ENCODE data around the gene PET100. TPM values are rescaled to one million over a fixed set of nuclear protein-coding genes. Genes with fewer than 3 reads are reported as not detected.

Gene PET100
- total RNA-seq, 2 donors from 2014 or later, result 12.0 to 23.1 TPM

DNA sequence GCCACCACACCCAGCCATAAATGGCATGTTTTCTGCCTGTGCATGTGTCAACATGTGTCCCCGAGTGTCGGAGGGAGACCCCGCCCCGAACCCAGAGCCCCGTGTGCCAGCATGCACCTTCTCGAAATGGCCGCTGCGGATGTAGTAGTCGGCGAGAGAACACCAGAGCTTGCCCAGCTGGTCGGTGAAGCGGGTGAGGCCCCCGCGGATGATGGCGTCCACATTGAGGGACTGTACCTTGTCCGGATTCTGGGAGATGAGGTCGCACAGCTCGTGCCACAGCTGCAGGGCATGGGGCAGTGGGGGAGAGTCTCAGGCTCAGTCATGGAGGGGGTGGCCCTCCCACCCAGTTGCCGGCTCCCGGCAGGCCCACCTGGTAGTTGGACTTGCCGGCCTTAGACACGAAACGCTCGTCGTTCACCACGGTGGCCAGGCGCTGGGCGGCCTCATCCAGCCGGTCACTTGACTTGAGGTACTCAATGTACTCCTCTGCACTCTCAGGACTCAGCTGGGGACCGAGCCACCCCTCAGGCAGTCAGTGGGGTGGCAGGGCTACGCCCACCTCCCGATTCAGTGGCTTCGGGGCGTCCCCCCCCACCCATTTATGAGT is 3.7 kb upstream of the PET100 start:
- no peak for DNase-seq (ENCODE audit: low spot score)
- Histone ChIP-seq H3K36me3 (peaks cover 48% of the 10 kb centered on the region), H3K4me1 (peaks cover 0 to 31% of the 10 kb centered on the region in 2 donors)

GRCh38 chr19:7627166-7627565 is 2.4 kb upstream of the PET100 start:
- H3K4me1 ChIP-seq, result peaks cover 0 to 35% of the 10 kb centered on the region in 2 donors

More for the DNA sequence above, 3.7 kb upstream of the PET100 start:
- TF ChIP-seq, protein P1, sequence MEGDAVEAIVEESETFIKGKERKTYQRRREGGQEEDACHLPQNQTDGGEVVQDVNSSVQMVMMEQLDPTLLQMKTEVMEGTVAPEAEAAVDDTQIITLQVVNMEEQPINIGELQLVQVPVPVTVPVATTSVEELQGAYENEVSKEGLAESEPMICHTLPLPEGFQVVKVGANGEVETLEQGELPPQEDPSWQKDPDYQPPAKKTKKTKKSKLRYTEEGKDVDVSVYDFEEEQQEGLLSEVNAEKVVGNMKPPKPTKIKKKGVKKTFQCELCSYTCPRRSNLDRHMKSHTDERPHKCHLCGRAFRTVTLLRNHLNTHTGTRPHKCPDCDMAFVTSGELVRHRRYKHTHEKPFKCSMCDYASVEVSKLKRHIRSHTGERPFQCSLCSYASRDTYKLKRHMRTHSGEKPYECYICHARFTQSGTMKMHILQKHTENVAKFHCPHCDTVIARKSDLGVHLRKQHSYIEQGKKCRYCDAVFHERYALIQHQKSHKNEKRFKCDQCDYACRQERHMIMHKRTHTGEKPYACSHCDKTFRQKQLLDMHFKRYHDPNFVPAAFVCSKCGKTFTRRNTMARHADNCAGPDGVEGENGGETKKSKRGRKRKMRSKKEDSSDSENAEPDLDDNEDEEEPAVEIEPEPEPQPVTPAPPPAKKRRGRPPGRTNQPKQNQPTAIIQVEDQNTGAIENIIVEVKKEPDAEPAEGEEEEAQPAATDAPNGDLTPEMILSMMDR (IDR thresholded peaks at IDR 0.05), result no peak
- Histone ChIP-seq H3K27me3 (no peaks in the 10 kb centered on the region), H3K4me3 (no peak overlapping the region), H3K27ac (no peak overlapping the region), H3K9me3 (no peaks in the 10 kb centered on the region)

GRCh38 chr19:7628589-7629311 is 843 bp upstream of the PET100 start:
- Histone ChIP-seq H3K36me3 (peaks cover 19% of the 10 kb centered on the region), H3K27me3 (no peaks in the 10 kb centered on the region), H3K9me3 (no peaks in the 10 kb centered on the region), H3K27ac (peak overlapping the region; percentile 60 to 85), H3K4me1 (peaks cover 0 to 35% of the 10 kb centered on the region in 2 donors), H3K4me3 (peak overlapping the region; percentile 82 to 96)
- TF ChIP-seq, protein P1 (IDR thresholded peaks at IDR 0.05), result no peak
- no peak for DNase-seq (ENCODE audit: low spot score)

More at GRCh38 chr19:7627166-7627565, 2.4 kb upstream of the PET100 start:
- TF ChIP-seq, protein P1 (IDR thresholded peaks at IDR 0.05), result no peak
- H3K27ac ChIP-seq, result no peak overlapping the region
- H3K4me3 ChIP-seq, result no peak overlapping the region
- no peak for DNase-seq (ENCODE audit: low spot score)
- peaks cover 35% of the 10 kb centered on the region for H3K36me3 ChIP-seq
- H3K9me3 ChIP-seq, result no peaks in the 10 kb centered on the region
- H3K27me3 ChIP-seq, result no peaks in the 10 kb centered on the region

DNA sequence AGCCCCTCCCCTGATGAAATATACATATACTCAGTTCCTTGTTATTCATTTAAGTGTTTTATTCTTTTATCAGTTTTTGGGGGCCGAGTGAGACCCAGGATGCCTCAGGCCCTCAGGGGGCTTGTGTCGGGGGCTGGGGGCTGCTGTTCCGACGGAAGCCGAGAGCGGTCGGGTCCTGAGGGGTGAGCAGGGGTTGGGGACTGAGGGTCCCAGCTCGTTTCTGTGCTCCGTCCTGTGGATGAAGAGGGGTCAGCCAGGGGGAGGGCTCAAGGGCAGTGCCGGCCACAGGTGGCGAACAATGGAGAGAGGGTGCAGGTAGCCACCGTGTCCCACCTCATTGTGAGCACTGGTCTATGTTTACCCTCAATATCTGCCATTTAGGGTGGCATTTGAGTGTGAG is 2.0 kb downstream of the PET100 start:
- TF ChIP-seq, protein P1 (IDR thresholded peaks at IDR 0.05), result no peak
- Histone ChIP-seq H3K27me3 (peaks cover 0 to under 1% of the 10 kb centered on the region in 2 donors), H3K4me1 (peaks cover 0 to 42% of the 10 kb centered on the region in 2 donors), H3K4me3 (no peak overlapping the region), H3K9me3 (no peaks in the 10 kb centered on the region), H3K27ac (no peak overlapping the region), H3K36me3 (no peaks in the 10 kb centered on the region)
- no peak for DNase-seq (ENCODE audit: low spot score)

DNA sequence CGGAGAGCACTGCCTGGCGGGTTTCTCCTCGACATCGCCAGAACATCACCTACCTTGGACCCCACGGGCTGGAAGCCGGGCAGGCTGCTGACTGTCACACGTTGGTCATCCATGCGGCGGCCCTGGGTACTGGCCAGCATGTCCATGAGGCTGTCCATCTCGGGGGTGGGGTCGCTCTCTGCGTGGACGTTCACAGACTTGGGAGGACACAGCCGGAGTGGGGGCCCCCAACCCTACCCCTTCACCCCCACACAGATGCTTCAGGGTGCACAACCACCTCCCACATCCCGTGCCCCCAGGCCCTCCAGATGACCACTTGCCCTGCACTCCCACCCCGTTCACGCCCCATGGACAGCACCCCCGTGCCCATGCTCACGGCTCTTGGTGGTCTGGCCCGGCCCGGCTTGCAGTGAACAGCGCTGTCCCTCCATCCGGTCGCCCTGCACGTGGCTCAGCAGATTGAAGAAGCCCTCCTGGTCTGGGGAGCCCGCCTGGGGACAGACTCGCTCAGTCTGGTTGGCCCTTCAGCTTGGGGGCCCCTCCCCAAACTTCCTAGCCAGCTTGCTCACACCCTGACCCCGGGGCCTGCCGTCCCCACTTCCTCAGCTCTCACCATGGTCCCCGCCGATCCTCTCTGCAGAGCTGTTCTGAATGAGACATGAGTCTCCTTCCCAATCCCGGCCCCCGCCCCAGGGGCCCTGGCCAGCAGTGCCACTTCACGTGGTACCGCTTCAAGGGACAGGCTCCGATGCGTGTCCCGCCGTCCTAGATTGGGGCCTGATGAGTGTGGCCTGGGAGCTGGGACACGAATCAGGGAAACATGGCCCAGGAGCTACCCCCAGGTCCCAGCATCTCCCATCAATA is 3.0 kb downstream of the PET100 start:
- peaks cover 0 to 9% of the 10 kb centered on the region in 2 donors for H3K27me3 ChIP-seq
- H3K27ac ChIP-seq, result no peak overlapping the region
- H3K36me3 ChIP-seq, result no peaks in the 10 kb centered on the region
- H3K4me3 ChIP-seq, result no peak overlapping the region
- TF ChIP-seq, protein P1 (IDR thresholded peaks at IDR 0.05), result no peak
- no peaks in the 10 kb centered on the region for H3K9me3 ChIP-seq
- H3K4me1 ChIP-seq, result peaks cover 0 to 35% of the 10 kb centered on the region in 2 donors
- DNase-seq (ENCODE audit: low spot score), result no peak
